Naive B cell (primary cell): ENCODE results near the gene ARPC3. TPM values are rescaled to one million over a fixed set of nuclear protein-coding genes. Genes with fewer than 3 reads are reported as not detected.

Source experiments
- ATAC-seq, 2 donors: fragments of 150-1000 bp; cut with Tn5 transposase; 2 replicates each; pipeline ENCODE4 v1.10.0; 2021; ENCODE audit warnings: low read depth in 2 of 2, mild to moderate bottlenecking in 2 of 2, moderate library complexity in 2 of 2
- DNase-seq: peaks from one replicate; pipeline ENCODE4 v3.0.0; 2022
- H3K27ac Mint-ChIP-seq, 6 donors: one replicate each; pipeline ENCODE4 v1.8.0; 2020 to 2022; ENCODE audit warnings: mild to moderate bottlenecking in 6 of 6, mixed read lengths in 6 of 6, moderate library complexity in 5 of 6, inconsistent platforms in 2 of 6
- H3K27me3 Mint-ChIP-seq, 3 donors: one replicate each; pipeline ENCODE4 v1.8.0; 2021 to 2022; ENCODE audit warnings: mixed read lengths in 3 of 3, mild to moderate bottlenecking in 1 of 3
- H3K36me3 Mint-ChIP-seq, 2 donors: one replicate each; pipeline ENCODE4 v1.8.0; 2020 to 2022; ENCODE audit warnings: mixed read lengths in 2 of 2, inconsistent platforms in 1 of 2, mild to moderate bottlenecking in 1 of 2
- H3K4me1 Mint-ChIP-seq, 3 donors: one replicate each; pipeline ENCODE4 v1.8.0; 2020 to 2022; ENCODE audit warnings: mixed read lengths in 3 of 3, inconsistent platforms in 1 of 3, mild to moderate bottlenecking in 1 of 3, moderate library complexity in 1 of 3
- H3K4me3 Mint-ChIP-seq, 8 donors: one replicate each; pipeline ENCODE4 v1.8.0; 2020 to 2022; ENCODE audit warnings: mild to moderate bottlenecking in 8 of 8, mixed read lengths in 8 of 8, moderate library complexity in 8 of 8, inconsistent platforms in 2 of 8
- H3K9me3 Mint-ChIP-seq, 7 donors: one replicate each; pipeline ENCODE4 v1.8.0; 2020 to 2022; ENCODE audit warnings: mixed read lengths in 7 of 7, mild to moderate bottlenecking in 5 of 7, inconsistent platforms in 2 of 7, moderate library complexity in 1 of 7
- polyA plus RNA-seq, 6 donors: library from polyadenylated mRNA; unstranded; fragments of 300-500 nt; fragmentation: Illumina TruSeq; gene quantifications; one replicate each; pipeline ENCODE4 v1.2.3, GENCODE V29; 2021; ENCODE audit warnings: low read depth in 6 of 6

The ARPC3 gene
- polyA plus RNA-seq, 6 donors from 2014 or later: 1,452 to 1,836 (median 1,596) TPM

DNA sequence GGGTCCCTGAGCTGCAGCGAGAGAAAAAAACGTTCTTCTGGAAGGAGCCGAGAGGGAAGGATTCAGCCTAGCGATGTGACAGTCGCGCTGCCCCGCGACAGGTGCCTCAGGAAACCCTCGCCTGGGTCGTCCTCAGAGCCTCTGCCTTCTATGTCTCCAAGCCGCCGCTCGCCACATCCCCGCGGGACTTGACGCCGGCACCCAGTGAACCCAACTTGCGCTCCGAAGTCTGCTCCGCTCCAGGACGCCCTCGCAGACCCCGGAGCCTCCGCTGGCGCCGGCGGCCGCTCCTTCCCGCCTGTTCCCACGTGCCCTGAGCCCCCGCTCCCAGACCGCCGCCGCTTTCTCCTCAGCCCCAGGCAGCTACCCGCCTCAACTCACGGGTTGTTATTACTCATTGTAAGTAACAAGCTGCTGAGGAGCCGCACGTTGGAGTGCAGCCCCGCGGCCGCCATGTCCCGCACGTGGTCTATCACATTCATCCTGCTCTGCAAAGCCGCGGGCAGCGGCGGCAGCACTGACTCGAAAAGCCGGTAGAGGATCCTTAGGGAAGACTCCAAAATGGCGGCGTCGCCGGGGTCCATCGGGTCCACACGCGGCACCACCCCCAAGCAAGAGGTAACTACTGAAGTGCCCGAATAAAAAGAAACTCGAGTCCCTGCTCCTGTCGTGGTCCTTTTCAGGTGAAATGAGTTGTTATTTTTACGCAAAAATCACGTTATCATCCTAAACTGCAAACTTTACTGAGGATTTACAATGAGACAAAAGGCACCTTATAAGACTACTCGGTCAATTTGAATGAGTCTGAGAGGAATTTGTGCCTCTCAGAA, 46.8 kb downstream of the ARPC3 start, which contains the start of gene ANAPC7:
Gene ANAPC7, minus strand, starts transcription at position 563 of the 830 bp plus-strand sequence. Its CDS starts 81 bp downstream, at position 482.
- H3K36me3 Mint-ChIP-seq: peaks cover 0 to 8% of the 10 kb centered on the region in 2 donors
- no peaks in the 10 kb centered on the region for H3K9me3 Mint-ChIP-seq

More for the DNA sequence above, 46.8 kb downstream of the ARPC3 start, which contains the start of gene ANAPC7:
- ATAC-seq (peak; percentile 87 to 92), DNase-seq (peak; percentile 86)
- H3K27me3 Mint-ChIP-seq: no peaks in the 10 kb centered on the region
- H3K4me3 Mint-ChIP-seq: peak within 1 kb of the TSS; percentile 98 to 100 (median 100)
- H3K27ac Mint-ChIP-seq: peak within 1 kb of the TSS; percentile 95 to 99 (median 99)
- H3K4me1 Mint-ChIP-seq: peaks cover 6 to 47% (median 21%) of the 10 kb centered on the region in 3 donors

Other genes starting within 250 kb of the ARPC3 start
- gene ATP2A2, start 169.1 kb downstream of the ARPC3 start, polyA plus RNA-seq: 1 to 10 TPM; 1.6 to 3.8 (median 2.8) TPM
- gene ANAPC7, start 46.6 kb downstream of the ARPC3 start, polyA plus RNA-seq: 10 to 100 TPM; 20.1 to 40.7 (median 25.1) TPM
- gene GPN3, start 17.9 kb upstream of the ARPC3 start, polyA plus RNA-seq: 10 to 100 TPM; 23.3 to 48.1 (median 36.0) TPM
- gene FAM216A, start 18.5 kb upstream of the ARPC3 start, polyA plus RNA-seq: 10 to 100 TPM in 5 of 6 donors, 1 to 10 TPM in 1; 8.9 to 17.9 (median 15.6) TPM
- 100 to 1,000 TPM; 120 to 151 (median 143) TPM for gene VPS29, start 51.8 kb upstream of the ARPC3 start, polyA plus RNA-seq
- gene RAD9B, start 52.0 kb upstream of the ARPC3 start, polyA plus RNA-seq: 1 to 10 TPM; 1.2 to 4.7 (median 1.6) TPM
- gene PPTC7, start 133.0 kb upstream of the ARPC3 start, polyA plus RNA-seq: 10 to 100 TPM in 5 of 6 donors, 1 to 10 TPM in 1; 7.1 to 21.3 (median 15.9) TPM
- gene TCTN1, start 163.8 kb upstream of the ARPC3 start, polyA plus RNA-seq: 100 to 1,000 TPM in 1 of 6 donors, 10 to 100 TPM in 5; 52.8 to 109 (median 84.3) TPM
- gene HVCN1, start 238.8 kb upstream of the ARPC3 start, polyA plus RNA-seq: 100 to 1,000 TPM; 654 to 887 (median 845) TPM